DMS53 (cell line): ENCODE measurements around the gene SLC2A9.
A peak's percentile ranks its signal among the peaks of the same experiment; 100 is the strongest.

ENCODE experiments used
- DNase-seq: peaks from one replicate; lab custom pipeline; 2025; lab: John Stamatoyannopoulos, UW

Gene SLC2A9

GRCh38 chr4:10020106-10020505, 1.2 kb downstream of the SLC2A9 start:
- peak; percentile 24 for DNase-seq

- peak; percentile 52 for DNase-seq
Measured at GRCh38 chr4:10019521-10020051, 1.7 kb downstream of the SLC2A9 start.

- peak; percentile 93 for DNase-seq
Measured at GRCh38 chr4:10018818-10019461, 2.4 kb downstream of the SLC2A9 start.

- no peak for DNase-seq
Measured at GRCh38 chr4:10017037-10017893, 4.0 kb downstream of the SLC2A9 start.

- no peak for DNase-seq
Measured at GRCh38 chr4:10016169-10016568, 5.1 kb downstream of the SLC2A9 start.

GRCh38 chr4:10015140-10015753, 6.0 kb downstream of the SLC2A9 start:
- DNase-seq: peak; percentile 46

- peak; percentile 67 for DNase-seq
Measured at GRCh38 chr4:10013722-10014121, 7.6 kb downstream of the SLC2A9 start.

GRCh38 chr4:10011885-10012284, 9.4 kb downstream of the SLC2A9 start:
- DNase-seq: no peak

- no peak for DNase-seq
Measured at GRCh38 chr4:10011277-10011676, 10.0 kb downstream of the SLC2A9 start.

GRCh38 chr4:10009861-10010500, 11.3 kb downstream of the SLC2A9 start:
- no peak for DNase-seq

GRCh38 chr4:10008609-10009005, 12.7 kb downstream of the SLC2A9 start:
- DNase-seq: no peak

- DNase-seq: no peak
Measured at GRCh38 chr4:10007793-10008608, 13.3 kb downstream of the SLC2A9 start.

GRCh38 chr4:10007436-10007740, 13.9 kb downstream of the SLC2A9 start:
- DNase-seq: no peak

GRCh38 chr4:10006601-10007435, 14.5 kb downstream of the SLC2A9 start:
- peak; percentile 18 for DNase-seq

GRCh38 chr4:10006231-10006600, 15.1 kb downstream of the SLC2A9 start:
- DNase-seq: peak; percentile 38

GRCh38 chr4:10005632-10006031, 15.7 kb downstream of the SLC2A9 start:
- no peak for DNase-seq

- DNase-seq: no peak
Measured at GRCh38 chr4:10003666-10004065, 17.6 kb downstream of the SLC2A9 start.

- no peak for DNase-seq
Measured at GRCh38 chr4:10002278-10002677, 19.0 kb downstream of the SLC2A9 start.

- DNase-seq: no peak
Measured at GRCh38 chr4:10001757-10002156, 19.5 kb downstream of the SLC2A9 start.

- DNase-seq: no peak
Measured at GRCh38 chr4:9999956-10000561, 21.2 kb downstream of the SLC2A9 start.
